Breast epithelium (tissue), 3 donors: ENCODE data around the gene AGAP3.

Experiments
- CTCF ChIP-seq, 3 donors: fragments of 450-650 bp; IDR thresholded peaks; one replicate each; pipeline ENCODE4 v1.5.1; 2016 to 2017; ENCODE audit warnings: antibody characterized with exemption in 3 of 3, mild to moderate bottlenecking in 3 of 3, moderate library complexity in 3 of 3
- POLR2AphosphoS5 ChIP-seq, 3 donors: sonication (generic); formaldehyde crosslinking; IDR thresholded peaks; one replicate each; pipeline ENCODE4 v1.6.1; 2017; ENCODE audit warnings: antibody characterized with exemption in 3 of 3

GRCh38 chr7:151073990-151074389 is 12.3 kb upstream of the AGAP3 start:
- TF ChIP-seq CTCF (IDR thresholded peaks at IDR 0.05): no peak
- TF ChIP-seq POLR2AphosphoS5 (IDR thresholded peaks at IDR 0.05): no peak
